Activated B cell treated with CpG ODN at 0.5 μM for 24 hours (primary cell): ENCODE data around the gene CCER1. TPM values are rescaled to one million over a fixed set of nuclear protein-coding genes. Genes with fewer than 3 reads are reported as not detected.

Experiments used
- ATAC-seq: fragments of 200-7000 bp; cut with Tn5 transposase; one replicate; pipeline ENCODE4 v1.10.0; 2021; ENCODE audit warnings: low read depth, mild to moderate bottlenecking, moderate library complexity
- CTCF ChIA-PET: fragments of 350-600 bp; sonication (Branson Sonifier 250); formaldehyde crosslinking; loops from one replicate; lab custom pipeline; 2021; ENCODE audit warnings: antibody characterized with exemption; lab: Charles Lee
- POLR2A ChIA-PET: fragments of 350-600 bp; sonication (Branson Sonifier 250); formaldehyde crosslinking; loops from one replicate; lab custom pipeline; 2021; ENCODE audit warnings: antibody characterized with exemption; lab: Charles Lee
- DNase-seq: peaks from one replicate; pipeline ENCODE4 v3.0.0; 2022
- H3K27ac Mint-ChIP-seq: one replicate; pipeline ENCODE4 v1.8.0; 2020; ENCODE audit warnings: mixed read lengths
- H3K27me3 Mint-ChIP-seq: one replicate; pipeline ENCODE4 v1.8.0; 2021; ENCODE audit warnings: mixed read lengths
- H3K36me3 Mint-ChIP-seq: one replicate; pipeline ENCODE4 v1.8.0; 2021; ENCODE audit warnings: low read depth, mixed read lengths
- H3K4me1 Mint-ChIP-seq: one replicate; pipeline ENCODE4 v1.8.0; 2021; ENCODE audit warnings: mixed read lengths
- H3K4me3 Mint-ChIP-seq: one replicate; pipeline ENCODE4 v1.8.0; 2020; ENCODE audit warnings: mild to moderate bottlenecking, mixed read lengths
- H3K9me3 Mint-ChIP-seq: one replicate; pipeline ENCODE4 v1.8.0; 2020; ENCODE audit warnings: mixed read lengths
- intact Hi-C: fragments of 100-400 bp; cut with micrococcal nuclease; formaldehyde crosslinking; loops from one replicate; pipeline ENCODE4 v1.15.1; 2024
- total RNA-seq: library from RNA; stranded (reverse); gene quantifications from 2 replicates; pipeline ENCODE4 v1.2.3, GENCODE V29; 2022
- TF ChIP-seq, protein P1 (sequence below): fragments of 200-600 bp; IDR thresholded peaks from one replicate; pipeline ENCODE4 v1.8.0; 2022; ENCODE audit warnings: antibody characterized with exemption, mild to moderate bottlenecking

CCER1 gene
- total RNA-seq, 1 donor from 2014 or later, result not detected

DNA sequence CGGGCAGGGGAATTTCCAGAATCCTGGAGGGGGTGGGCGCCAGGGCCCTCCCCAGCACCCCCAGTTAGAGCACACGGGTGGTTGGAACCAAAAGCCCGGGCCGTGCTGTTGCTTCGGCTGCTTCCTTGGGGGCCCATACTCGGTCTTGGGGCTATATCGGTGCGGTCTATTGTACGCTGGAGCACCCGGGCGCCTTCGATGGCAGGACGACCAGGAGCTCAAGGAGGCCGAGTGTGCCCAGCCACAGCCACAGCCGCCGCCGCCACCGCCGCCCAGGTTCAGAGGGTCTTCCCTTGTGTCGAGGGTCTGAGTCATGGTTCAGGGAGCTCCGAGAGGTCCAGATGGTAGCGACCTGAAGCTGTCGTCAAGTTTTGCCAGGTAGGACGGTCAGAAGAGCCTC is 548 bp downstream of the CCER1 start:
- no peaks in the 10 kb centered on the region for H3K9me3 Mint-ChIP-seq
- intact Hi-C loops, result no loop called here
- DNase-seq, result no peak
- CTCF ChIA-PET, result no interaction called here
- no peak overlapping the region for H3K27ac Mint-ChIP-seq
- POLR2A ChIA-PET, result no interaction called here
- no peak overlapping the region for H3K4me3 Mint-ChIP-seq
- H3K36me3 Mint-ChIP-seq, result no peaks in the 10 kb centered on the region
- TF ChIP-seq, protein P1, sequence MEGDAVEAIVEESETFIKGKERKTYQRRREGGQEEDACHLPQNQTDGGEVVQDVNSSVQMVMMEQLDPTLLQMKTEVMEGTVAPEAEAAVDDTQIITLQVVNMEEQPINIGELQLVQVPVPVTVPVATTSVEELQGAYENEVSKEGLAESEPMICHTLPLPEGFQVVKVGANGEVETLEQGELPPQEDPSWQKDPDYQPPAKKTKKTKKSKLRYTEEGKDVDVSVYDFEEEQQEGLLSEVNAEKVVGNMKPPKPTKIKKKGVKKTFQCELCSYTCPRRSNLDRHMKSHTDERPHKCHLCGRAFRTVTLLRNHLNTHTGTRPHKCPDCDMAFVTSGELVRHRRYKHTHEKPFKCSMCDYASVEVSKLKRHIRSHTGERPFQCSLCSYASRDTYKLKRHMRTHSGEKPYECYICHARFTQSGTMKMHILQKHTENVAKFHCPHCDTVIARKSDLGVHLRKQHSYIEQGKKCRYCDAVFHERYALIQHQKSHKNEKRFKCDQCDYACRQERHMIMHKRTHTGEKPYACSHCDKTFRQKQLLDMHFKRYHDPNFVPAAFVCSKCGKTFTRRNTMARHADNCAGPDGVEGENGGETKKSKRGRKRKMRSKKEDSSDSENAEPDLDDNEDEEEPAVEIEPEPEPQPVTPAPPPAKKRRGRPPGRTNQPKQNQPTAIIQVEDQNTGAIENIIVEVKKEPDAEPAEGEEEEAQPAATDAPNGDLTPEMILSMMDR, result no peak
- H3K4me1 Mint-ChIP-seq, result no peaks in the 10 kb centered on the region
- H3K27me3 Mint-ChIP-seq, result no peaks in the 10 kb centered on the region
- ATAC-seq, result no peak

DNA sequence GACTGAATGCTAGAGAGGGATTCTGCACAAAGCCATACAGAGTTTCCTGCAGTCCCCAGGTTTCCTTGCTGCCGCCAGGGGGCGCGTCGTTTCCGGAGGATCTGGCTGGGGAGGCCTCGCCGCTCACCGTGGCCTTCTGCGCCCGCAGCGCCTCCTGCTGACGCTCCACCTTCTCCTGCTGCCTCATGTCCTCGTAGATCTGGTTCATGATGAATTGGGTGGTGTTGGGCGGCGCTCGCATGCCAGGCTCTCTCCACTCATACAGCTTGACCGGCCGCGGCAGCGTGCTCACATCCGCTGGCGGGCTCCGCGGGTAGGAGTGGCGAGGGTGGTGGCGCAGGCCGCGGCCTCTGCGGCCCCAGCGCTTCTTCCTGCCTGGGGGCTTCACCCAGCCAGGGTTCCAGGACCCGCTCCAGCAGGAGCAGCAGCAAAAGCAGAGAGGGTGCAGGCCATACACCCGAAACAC is 987 bp downstream of the CCER1 start:
- H3K9me3 Mint-ChIP-seq, result no peaks in the 10 kb centered on the region
- DNase-seq (no peak), ATAC-seq (no peak)
- no peaks in the 10 kb centered on the region for H3K36me3 Mint-ChIP-seq
- H3K4me1 Mint-ChIP-seq, result no peaks in the 10 kb centered on the region
- no peak overlapping the region for H3K27ac Mint-ChIP-seq
- POLR2A ChIA-PET, result no interaction called here
- H3K27me3 Mint-ChIP-seq, result no peaks in the 10 kb centered on the region
- intact Hi-C loops, result no loop called here
- TF ChIP-seq, protein P1, result no peak
- H3K4me3 Mint-ChIP-seq, result no peak overlapping the region
- CTCF ChIA-PET, result no interaction called here

DNA sequence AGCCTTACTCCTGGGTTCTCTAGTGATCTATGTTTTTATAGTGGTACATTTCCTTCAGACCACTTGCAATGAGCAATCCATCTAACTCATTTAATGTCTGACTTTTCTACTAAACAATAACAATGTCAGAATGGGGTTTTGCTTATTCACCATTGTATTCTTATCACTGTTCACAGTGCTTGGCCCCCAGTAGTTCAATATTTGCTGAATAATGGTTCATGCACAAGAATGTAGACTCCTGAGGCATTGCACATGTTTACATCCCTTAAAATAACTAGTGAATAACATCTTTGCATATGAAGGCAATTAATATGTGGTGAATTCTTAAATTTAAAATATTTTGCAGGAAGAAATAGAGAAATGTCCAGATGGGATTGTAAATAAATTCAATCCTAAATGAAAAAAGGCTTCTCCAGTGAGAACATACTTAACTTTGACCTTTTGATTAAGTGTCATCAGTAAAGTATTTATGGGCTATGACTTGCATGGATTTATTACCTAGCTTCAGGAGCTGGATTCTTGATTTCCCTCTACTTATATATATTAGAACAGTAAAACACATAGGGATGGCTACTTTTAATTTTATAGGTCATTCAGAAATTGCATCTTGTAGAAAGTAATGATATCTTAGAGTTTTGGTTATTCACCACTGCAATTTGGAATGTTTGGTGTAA is 3.4 kb downstream of the CCER1 start:
- H3K4me1 Mint-ChIP-seq, result no peaks in the 10 kb centered on the region
- ChIA-PET CTCF (no interaction called here), POLR2A (no interaction called here)
- no peak for ATAC-seq
- H3K27ac Mint-ChIP-seq, result no peak overlapping the region
- TF ChIP-seq, protein P1, result no peak
- no peak overlapping the region for H3K4me3 Mint-ChIP-seq
- no peaks in the 10 kb centered on the region for H3K36me3 Mint-ChIP-seq
- intact Hi-C loops, result no loop called here
- H3K27me3 Mint-ChIP-seq, result no peaks in the 10 kb centered on the region
- no peak for DNase-seq
- no peaks in the 10 kb centered on the region for H3K9me3 Mint-ChIP-seq

DNA sequence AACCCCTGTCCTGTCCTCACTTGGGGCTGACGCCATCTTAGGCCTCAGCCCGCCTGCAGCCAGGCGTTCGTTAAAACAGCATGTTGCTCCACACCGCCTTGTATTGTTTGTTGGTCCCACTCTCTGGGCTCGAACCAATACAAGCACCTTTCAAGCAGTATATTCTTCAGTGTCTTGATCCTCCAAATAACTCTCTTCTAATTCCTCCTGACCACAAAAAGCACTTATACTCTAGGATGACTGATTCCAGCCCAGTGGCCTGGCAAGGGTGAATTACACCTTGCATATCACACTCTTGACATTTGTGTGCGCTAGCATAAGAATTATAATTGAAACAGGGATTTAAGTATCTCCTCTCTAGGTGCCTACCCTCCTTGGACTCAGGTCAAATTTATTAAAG is 7.1 kb downstream of the CCER1 start:
- ChIA-PET POLR2A (no interaction called here), CTCF (interaction anchor here (0.9 to 1.1 kb wide), 2 partner anchors 11 to 378 kb away, joined by 3 read pairs; no protein-coding TSS in a partner anchor)
- DNase-seq, result no peak
- Mint-ChIP-seq H3K4me3 (no peak overlapping the region), H3K36me3 (no peaks in the 10 kb centered on the region), H3K4me1 (no peaks in the 10 kb centered on the region), H3K27me3 (no peaks in the 10 kb centered on the region), H3K27ac (no peak overlapping the region), H3K9me3 (no peaks in the 10 kb centered on the region)
- no peak for ATAC-seq
- TF ChIP-seq, protein P1, result no peak
- intact Hi-C loops, result no loop called here

DNA sequence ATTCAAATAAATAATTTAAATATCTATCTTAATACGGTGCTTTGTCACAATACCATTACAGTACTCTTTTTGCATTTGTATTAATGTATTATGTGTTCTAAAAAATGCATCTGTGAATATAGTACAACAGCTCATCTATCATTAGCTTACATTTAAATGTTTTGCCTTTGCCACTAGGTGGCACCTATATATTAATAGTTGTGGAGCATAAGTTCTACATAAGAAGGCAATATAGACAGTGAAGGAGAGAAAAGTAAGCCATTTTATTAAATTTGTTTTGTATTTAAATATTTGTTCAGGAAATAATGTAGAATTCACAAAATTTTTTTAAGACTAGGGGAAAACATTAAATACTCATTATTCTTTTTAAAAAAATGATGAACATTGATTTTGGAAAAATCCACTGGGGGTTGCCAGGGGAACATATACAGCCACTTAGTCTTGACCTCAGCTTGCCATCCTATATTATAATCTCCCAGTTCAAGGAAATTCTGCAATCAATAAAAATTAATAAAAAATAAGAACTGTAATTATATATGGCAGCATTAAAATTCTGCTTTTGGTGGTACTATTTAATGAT is 9.8 kb downstream of the CCER1 start:
- peaks cover 1% of the 10 kb centered on the region for H3K27me3 Mint-ChIP-seq
- DNase-seq (no peak), ATAC-seq (peak; percentile 60)
- TF ChIP-seq, protein P1, result no peak
- CTCF ChIA-PET, result interaction anchor here (0.6 to 1.0 kb wide), 2 partner anchors 14 to 381 kb away, joined by 3 read pairs; no protein-coding TSS in a partner anchor
- H3K9me3 Mint-ChIP-seq, result no peaks in the 10 kb centered on the region
- intact Hi-C loops, result loop anchor here (1.0 to 2.0 kb wide), 3 partner anchors 381 to 1706 kb away; no protein-coding TSS in a partner anchor
- H3K4me1 Mint-ChIP-seq, result no peaks in the 10 kb centered on the region
- no peak overlapping the region for H3K27ac Mint-ChIP-seq
- H3K36me3 Mint-ChIP-seq, result no peaks in the 10 kb centered on the region
- no peak overlapping the region for H3K4me3 Mint-ChIP-seq
- POLR2A ChIA-PET, result no interaction called here
